ENCODE measurements around the gene DNAH3. TPM values are rescaled to one million over a fixed set of nuclear protein-coding genes. Genes with fewer than 3 reads are reported as not detected.

DNAH3 gene
- polyA plus RNA-seq, 2 of the 4 experiments (the other 2 are of a cell fraction), result 0.37 to 0.81 TPM

DNA sequence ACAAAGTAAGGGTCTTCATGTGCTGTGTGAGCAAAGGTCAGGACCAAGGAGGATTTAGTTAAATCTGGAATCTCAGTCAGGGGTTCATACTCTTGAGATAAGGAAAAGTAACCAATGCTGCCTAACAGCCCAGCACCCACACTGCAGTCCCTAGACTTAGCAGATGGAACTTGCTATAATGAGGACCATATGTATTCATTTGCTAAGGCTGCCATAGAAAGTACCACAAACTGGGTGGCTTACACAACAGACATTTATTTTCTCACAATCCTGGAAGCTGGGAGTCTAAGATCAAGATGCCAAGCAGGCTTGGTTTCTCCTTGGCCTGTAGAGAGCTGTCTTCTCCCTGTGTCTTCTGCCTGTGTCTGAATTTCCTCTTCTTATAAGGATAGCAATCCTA, 40.0 kb upstream of the DNAH3 start:
- no peak for FAIRE-seq
- POLR2A ChIA-PET, result no interaction called here
- no peak overlapping the region for H3K27ac ChIP-seq

DNA sequence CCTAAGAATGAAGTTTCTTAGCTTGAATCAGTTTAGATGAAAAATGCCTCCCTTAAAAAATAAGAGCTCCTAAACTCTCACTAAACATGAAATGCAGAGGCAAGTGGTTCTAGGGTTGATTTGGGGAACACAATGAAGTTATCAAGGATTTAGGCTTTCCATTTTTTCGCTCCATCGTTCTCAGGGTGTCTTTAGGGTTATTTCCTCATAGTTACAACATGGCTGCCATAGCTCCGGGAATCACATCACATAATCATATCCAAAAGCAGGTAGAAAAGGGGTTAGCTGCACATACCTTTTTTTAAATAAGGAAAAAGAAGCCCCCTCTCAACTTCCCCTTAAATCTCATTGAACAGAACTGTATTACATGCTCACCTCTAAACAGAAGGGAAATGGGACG, 39.4 kb upstream of the DNAH3 start:
- ChIA-PET POLR2A (no interaction called here), CTCF (interaction anchor here (1.5 to 11.5 kb wide), 14 partner anchors 11 to 1131 kb away, joined by 3 to 160 read pairs (median 14); partner anchors contain the start of genes CRYM and LDAF1)
- no peak for DNase-seq (ENCODE audit: low read depth in 1 of 2, low spot score in 1 of 2)
- peaks cover 3% of the 10 kb centered on the region; the same call in 1 of the 3 replicates for H3K9me3 ChIP-seq
- 60% methylated on average over 4 of the region's 4 CpGs for WGBS (ENCODE audit: missing lambda C conversion rate)
- no peak overlapping the region for H3K4me3 ChIP-seq
- H3K4me2 ChIP-seq, result no peak overlapping the region
- H3K27ac ChIP-seq, result no peak overlapping the region
- FAIRE-seq, result no peak
- ATAC-seq, result no peak
- TF ChIP-seq HOXB5 (CRISPR knock-in tag; IDR thresholded peaks at IDR 0.05), result no peak
- TF ChIP-seq FOXS1 (CRISPR knock-in tag; IDR thresholded peaks at IDR 0.05), result no peak
- no peak for TF ChIP-seq PHF8 (IDR thresholded peaks at IDR 0.05; ENCODE audit: borderline replicate concordance, low read depth)
- no peak for TF ChIP-seq HDAC2 (IDR thresholded peaks at IDR 0.05)
- H3K4me1 ChIP-seq, result peaks cover 10% of the 10 kb centered on the region; the same call in 2 of the 3 replicates

More for the DNA sequence above, 40.0 kb upstream of the DNAH3 start:
- CTCF ChIA-PET, result interaction anchor here (1.6 to 11.5 kb wide), 6 partner anchors 10 to 1131 kb away, joined by 5 to 160 read pairs (median 42); partner anchors contain the start of gene CRYM
- Histone ChIP-seq H3K9me3 (peaks cover 3% of the 10 kb centered on the region; the same call in 1 of the 3 replicates), H3K4me1 (peaks cover 10% of the 10 kb centered on the region; the same call in 2 of the 3 replicates), H3K4me2 (no peak overlapping the region), H3K4me3 (no peak overlapping the region)
- DNase-seq (ENCODE audit: low read depth in 1 of 2, low spot score in 1 of 2), result no peak
- ATAC-seq, result no peak
- no peak for TF ChIP-seq HDAC2 (IDR thresholded peaks at IDR 0.05)
- TF ChIP-seq EP300 (IDR thresholded peaks at IDR 0.05), result no peak
- TF ChIP-seq POLR2AphosphoS2 (conservative IDR thresholded peaks at IDR 0.05; ENCODE audit: low read length), result no peak
- TF ChIP-seq FOSB (CRISPR knock-in tag; IDR thresholded peaks at IDR 0.05), result no peak
- TF ChIP-seq ZC3H11A (IDR thresholded peaks at IDR 0.05), result no peak
- no peak for TF ChIP-seq BHLHE40 (IDR thresholded peaks at IDR 0.05; ENCODE audit: low read depth, low read length)
- no peak for TF ChIP-seq EHMT2 (IDR thresholded peaks at IDR 0.05; ENCODE audit: low read depth)
- no peak for TF ChIP-seq FOSL2 (IDR thresholded peaks at IDR 0.05)
- no peak for TF ChIP-seq FOSL2 (CRISPR knock-in tag; IDR thresholded peaks at IDR 0.05)
- TF ChIP-seq FOXS1 (CRISPR knock-in tag; IDR thresholded peaks at IDR 0.05), result no peak
- TF ChIP-seq ESRRA (IDR thresholded peaks at IDR 0.05; ENCODE audit: borderline replicate concordance, low read length), result no peak
- no peak for TF ChIP-seq RNF2 (IDR thresholded peaks at IDR 0.05; ENCODE audit: borderline replicate concordance, low read depth)
- TF ChIP-seq KDM5A (IDR thresholded peaks at IDR 0.05), result no peak
- TF ChIP-seq SREBF2 (IDR thresholded peaks at IDR 0.05), result no peak

DNA sequence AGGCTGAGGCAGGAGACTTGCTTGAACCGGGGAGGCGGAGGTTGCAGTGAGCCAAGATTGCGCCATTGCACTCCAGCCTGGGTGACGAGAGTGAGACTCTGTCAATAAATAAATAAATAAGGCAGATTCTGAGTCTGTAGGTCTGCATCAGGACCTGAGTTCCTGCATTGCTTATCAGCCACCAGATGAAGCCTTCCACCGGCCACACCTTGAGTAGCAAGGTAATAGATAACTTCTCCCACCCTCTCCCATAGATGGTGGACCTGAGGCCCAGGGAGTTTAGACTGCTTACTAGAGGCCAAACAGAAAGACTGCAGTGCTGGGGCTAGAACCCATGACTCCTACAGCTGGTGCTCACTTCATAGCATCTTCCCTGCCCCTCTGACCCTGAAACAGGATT, 38.7 kb upstream of the DNAH3 start:
- DNase-seq (ENCODE audit: low read depth in 1 of 2, low spot score in 1 of 2), result no peak
- 53% methylated on average over 5 of the region's 5 CpGs for WGBS (ENCODE audit: missing lambda C conversion rate)
- H3K4me2 ChIP-seq, result peak overlapping the region; percentile 70; the same call in 2 of the 3 replicates
- H3K4me1 ChIP-seq, result peaks cover 10% of the 10 kb centered on the region; the same call in 2 of the 3 replicates
- CTCF ChIA-PET, result interaction anchor here (0.6 to 11.5 kb wide), 40 partner anchors 12 to 1168 kb away, joined by 3 to 160 read pairs (median 6); partner anchors contain the start of genes CRYM, LDAF1 and ZP2
- H3K27ac ChIP-seq, result no peak overlapping the region
- ATAC-seq, result no peak
- H3K4me3 ChIP-seq, result no peak overlapping the region
- H3K9me3 ChIP-seq, result peaks cover 3% of the 10 kb centered on the region; the same call in 1 of the 3 replicates
- no peak for FAIRE-seq
- POLR2A ChIA-PET, result interaction anchor here (1.1 to 2.2 kb wide), 4 partner anchors 86 to 383 kb away, joined by 3 to 32 read pairs (median 4); partner anchors contain the start of genes ERI2 and REXO5
- TF ChIP-seq, protein P1, sequence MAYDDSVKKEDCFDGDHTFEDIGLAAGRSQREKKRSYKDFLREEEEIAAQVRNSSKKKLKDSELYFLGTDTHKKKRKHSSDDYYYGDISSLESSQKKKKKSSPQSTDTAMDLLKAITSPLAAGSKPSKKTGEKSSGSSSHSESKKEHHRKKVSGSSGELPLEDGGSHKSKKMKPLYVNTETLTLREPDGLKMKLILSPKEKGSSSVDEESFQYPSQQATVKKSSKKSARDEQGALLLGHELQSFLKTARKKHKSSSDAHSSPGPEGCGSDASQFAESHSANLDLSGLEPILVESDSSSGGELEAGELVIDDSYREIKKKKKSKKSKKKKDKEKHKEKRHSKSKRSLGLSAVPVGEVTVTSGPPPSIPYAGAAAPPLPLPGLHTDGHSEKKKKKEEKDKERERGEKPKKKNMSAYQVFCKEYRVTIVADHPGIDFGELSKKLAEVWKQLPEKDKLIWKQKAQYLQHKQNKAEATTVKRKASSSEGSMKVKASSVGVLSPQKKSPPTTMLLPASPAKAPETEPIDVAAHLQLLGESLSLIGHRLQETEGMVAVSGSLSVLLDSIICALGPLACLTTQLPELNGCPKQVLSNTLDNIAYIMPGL (CRISPR knock-in tag; IDR thresholded peaks at IDR 0.05; ENCODE audit: borderline replicate concordance), result no peak
- TF ChIP-seq, protein P2, sequence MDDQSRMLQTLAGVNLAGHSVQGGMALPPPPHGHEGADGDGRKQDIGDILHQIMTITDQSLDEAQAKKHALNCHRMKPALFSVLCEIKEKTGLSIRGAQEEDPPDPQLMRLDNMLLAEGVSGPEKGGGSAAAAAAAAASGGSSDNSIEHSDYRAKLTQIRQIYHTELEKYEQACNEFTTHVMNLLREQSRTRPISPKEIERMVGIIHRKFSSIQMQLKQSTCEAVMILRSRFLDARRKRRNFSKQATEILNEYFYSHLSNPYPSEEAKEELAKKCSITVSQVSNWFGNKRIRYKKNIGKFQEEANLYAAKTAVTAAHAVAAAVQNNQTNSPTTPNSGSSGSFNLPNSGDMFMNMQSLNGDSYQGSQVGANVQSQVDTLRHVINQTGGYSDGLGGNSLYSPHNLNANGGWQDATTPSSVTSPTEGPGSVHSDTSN (IDR thresholded peaks at IDR 0.05), result no peak
- no peak for TF ChIP-seq MYC (IDR thresholded peaks at IDR 0.05; ENCODE audit: borderline replicate concordance, low read length)
- TF ChIP-seq, protein P3, sequence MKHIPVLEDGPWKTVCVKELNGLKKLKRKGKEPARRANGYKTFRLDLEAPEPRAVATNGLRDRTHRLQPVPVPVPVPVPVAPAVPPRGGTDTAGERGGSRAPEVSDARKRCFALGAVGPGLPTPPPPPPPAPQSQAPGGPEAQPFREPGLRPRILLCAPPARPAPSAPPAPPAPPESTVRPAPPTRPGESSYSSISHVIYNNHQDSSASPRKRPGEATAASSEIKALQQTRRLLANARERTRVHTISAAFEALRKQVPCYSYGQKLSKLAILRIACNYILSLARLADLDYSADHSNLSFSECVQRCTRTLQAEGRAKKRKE (CRISPR knock-in tag; IDR thresholded peaks at IDR 0.05; ENCODE audit: low read depth), result no peak
- no peak for TF ChIP-seq MAFK (IDR thresholded peaks at IDR 0.05; ENCODE audit: partially characterized antibody)
- no peak for TF ChIP-seq JUN (IDR thresholded peaks at IDR 0.05)
- TF ChIP-seq, protein P4, sequence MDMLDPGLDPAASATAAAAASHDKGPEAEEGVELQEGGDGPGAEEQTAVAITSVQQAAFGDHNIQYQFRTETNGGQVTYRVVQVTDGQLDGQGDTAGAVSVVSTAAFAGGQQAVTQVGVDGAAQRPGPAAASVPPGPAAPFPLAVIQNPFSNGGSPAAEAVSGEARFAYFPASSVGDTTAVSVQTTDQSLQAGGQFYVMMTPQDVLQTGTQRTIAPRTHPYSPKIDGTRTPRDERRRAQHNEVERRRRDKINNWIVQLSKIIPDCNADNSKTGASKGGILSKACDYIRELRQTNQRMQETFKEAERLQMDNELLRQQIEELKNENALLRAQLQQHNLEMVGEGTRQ (IDR thresholded peaks at IDR 0.05), result no peak
- TF ChIP-seq TP53 (CRISPR knock-in tag; IDR thresholded peaks at IDR 0.05), result no peak
- no peak for TF ChIP-seq HOXB13 (CRISPR knock-in tag; IDR thresholded peaks at IDR 0.05; ENCODE audit: low read depth)
- no peak for TF ChIP-seq CEBPB (IDR thresholded peaks at IDR 0.05)
- no peak for TF ChIP-seq SMC3 (IDR thresholded peaks at IDR 0.05)
- TF ChIP-seq, protein P5, sequence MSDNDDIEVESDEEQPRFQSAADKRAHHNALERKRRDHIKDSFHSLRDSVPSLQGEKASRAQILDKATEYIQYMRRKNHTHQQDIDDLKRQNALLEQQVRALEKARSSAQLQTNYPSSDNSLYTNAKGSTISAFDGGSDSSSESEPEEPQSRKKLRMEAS (IDR thresholded peaks at IDR 0.05), result no peak
- TF ChIP-seq EHF (CRISPR knock-in tag; IDR thresholded peaks at IDR 0.05), result no peak
